Rectal smooth muscle tissue (tissue), 1 donor: ENCODE results near the gene PARM1.

Experiments used
- H3K27ac ChIP-seq: one replicate; pipeline ENCODE4 v1.7.0; 2013; ENCODE audit warnings: low read depth, low read length, inconsistent platforms
- H3K27me3 ChIP-seq: one replicate; pipeline ENCODE4 v1.7.0; 2013; ENCODE audit warnings: low read length; ENCODE audit not compliant: control insufficient read depth, insufficient read depth
- H3K36me3 ChIP-seq: one replicate; pipeline ENCODE4 v1.7.0; 2013; ENCODE audit warnings: low read length; ENCODE audit not compliant: control insufficient read depth, insufficient read depth
- H3K4me1 ChIP-seq: one replicate; pipeline ENCODE4 v1.7.0; 2013; ENCODE audit warnings: low read length; ENCODE audit not compliant: control insufficient read depth, insufficient read depth
- H3K4me3 ChIP-seq: one replicate; pipeline ENCODE4 v1.7.0; 2013; ENCODE audit warnings: low read length
- H3K9ac ChIP-seq: one replicate; pipeline ENCODE4 v1.7.0; 2013; ENCODE audit warnings: low read length

Gene PARM1

DNA sequence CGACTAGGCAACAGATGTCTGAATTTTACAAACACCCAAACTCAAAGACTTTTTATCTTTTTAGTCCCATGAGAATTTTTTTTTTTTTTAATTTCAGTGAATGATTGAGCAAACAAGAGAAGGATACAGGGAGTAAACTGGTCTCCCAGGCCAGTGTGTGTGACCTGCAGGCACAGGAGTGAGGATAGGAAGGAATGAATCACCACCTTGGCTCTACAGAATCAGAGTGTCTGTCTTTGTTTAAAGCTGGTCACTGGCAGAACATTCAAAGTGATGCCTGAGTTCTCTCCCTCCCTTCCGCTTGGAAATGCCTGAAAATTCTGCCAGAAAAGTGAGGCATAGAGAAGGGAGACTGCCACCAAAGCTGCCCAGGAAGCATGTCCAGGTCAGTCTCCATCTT lies 69.5 kb downstream of the PARM1 start:
- Histone ChIP-seq H3K36me3 (no peaks in the 10 kb centered on the region), H3K4me1 (no peaks in the 10 kb centered on the region), H3K4me3 (no peak overlapping the region), H3K27me3 (no peaks in the 10 kb centered on the region), H3K27ac (no peak overlapping the region), H3K9ac (no peak overlapping the region)

DNA sequence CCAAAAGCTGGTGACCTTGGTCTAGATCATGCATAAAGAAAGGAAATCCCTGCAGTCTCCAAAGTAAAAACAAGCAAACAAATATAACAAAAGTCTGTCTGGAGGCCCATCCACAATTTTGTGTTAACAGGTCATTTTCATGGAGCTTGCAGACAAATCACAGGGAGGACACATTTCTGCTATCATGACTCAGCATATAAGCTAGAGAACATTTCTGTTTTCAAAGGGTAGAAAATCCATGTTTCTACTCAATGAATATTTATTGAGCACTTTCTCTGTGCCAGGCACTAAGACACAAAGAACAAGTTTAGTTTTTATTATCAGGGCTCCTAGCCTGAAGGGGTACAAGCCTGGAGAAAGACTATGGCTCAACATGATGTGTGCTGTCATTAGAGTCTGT lies 71.1 kb downstream of the PARM1 start:
- no peaks in the 10 kb centered on the region for H3K4me1 ChIP-seq
- no peak overlapping the region for H3K9ac ChIP-seq
- no peak overlapping the region for H3K27ac ChIP-seq
- H3K36me3 ChIP-seq: no peaks in the 10 kb centered on the region
- no peaks in the 10 kb centered on the region for H3K27me3 ChIP-seq
- H3K4me3 ChIP-seq: no peak overlapping the region

DNA sequence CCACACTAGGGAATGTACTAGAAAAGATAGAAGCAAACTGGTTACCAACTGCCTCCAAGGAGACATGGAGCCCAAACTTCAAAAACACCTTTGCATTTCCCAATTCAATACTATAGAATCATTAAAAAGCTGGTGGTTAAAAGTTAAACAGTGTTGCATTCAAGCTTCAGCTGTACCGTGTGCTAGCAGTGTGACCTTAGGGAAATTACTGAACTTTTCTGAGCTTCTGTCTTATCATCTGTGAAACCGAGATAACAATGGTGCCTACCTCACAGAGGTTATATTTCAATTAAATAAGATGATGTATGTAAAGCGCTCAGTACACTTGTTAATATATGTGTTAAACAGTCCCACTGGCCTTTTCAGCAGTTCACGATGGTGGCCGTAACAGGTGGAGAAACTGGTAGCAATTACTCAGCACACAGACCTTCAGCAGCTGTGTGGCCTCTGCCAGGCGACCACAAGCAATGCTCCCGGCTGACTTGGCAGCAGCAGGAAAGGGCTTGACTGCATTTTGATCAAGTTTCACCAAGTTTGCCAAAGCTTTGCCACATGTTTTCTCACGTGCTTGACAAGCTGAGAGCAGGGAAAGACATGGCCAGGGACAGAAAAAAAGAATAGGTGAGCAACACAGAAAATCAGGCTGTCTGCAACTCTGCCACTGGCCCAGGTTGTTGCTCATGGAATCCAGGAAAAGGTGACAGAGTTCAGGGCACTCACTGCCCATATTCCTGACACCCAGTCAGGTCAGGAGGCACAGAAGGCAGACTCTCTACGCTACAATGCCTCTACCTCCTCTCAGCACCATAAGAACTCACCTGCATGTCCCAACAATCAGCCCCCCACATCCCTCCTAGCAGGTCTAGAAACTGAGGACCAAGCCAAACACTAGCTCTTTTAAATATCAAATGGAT lies 72.1 kb downstream of the PARM1 start:
- Histone ChIP-seq H3K9ac (no peak overlapping the region), H3K36me3 (no peaks in the 10 kb centered on the region), H3K27ac (no peak overlapping the region), H3K4me3 (no peak overlapping the region), H3K27me3 (no peaks in the 10 kb centered on the region), H3K4me1 (no peaks in the 10 kb centered on the region)

DNA sequence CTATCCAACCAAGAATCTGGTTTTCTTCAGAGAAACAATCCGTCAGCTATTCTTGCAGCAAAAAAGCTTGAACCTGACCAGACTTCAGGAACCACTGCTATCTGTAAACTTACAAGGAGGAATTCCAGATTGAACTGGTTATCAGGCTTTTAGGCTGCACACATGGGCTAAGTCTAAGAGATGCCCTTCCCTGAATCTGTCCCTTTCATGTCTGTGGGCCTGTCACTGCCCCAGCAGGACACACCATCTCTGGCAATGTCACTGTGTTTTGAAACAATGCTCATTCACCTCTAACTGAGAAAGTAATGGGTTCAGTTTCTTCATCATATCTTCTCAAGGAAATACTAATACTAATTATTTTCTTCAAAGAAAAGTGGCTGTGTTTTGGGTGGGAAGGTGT lies 72.8 kb downstream of the PARM1 start:
- H3K36me3 ChIP-seq: no peaks in the 10 kb centered on the region
- no peak overlapping the region for H3K9ac ChIP-seq
- H3K27me3 ChIP-seq: no peaks in the 10 kb centered on the region
- no peaks in the 10 kb centered on the region for H3K4me1 ChIP-seq
- no peak overlapping the region for H3K4me3 ChIP-seq
- no peak overlapping the region for H3K27ac ChIP-seq

DNA sequence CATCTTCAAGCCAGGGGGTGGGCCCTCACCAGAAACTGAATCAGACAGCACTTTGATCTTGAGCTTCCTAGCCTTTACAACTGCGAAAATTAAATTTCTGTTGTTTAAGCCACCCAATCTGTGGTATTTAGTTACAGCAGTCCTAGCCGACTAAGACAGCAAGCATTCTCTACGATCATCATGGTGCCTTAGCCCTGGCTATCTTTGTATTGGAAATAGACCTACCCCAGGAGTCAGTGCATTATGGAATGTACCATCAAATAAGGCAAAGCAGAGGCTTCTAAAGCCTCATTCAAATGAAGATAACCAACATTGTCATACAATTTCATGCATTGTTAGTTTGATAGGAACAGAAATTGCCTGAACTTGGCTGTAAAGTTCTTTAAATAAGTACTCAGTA lies 75.0 kb downstream of the PARM1 start:
- Histone ChIP-seq H3K4me3 (no peak overlapping the region), H3K27me3 (no peaks in the 10 kb centered on the region), H3K9ac (no peak overlapping the region), H3K4me1 (no peaks in the 10 kb centered on the region), H3K36me3 (peaks cover 4% of the 10 kb centered on the region), H3K27ac (no peak overlapping the region)

DNA sequence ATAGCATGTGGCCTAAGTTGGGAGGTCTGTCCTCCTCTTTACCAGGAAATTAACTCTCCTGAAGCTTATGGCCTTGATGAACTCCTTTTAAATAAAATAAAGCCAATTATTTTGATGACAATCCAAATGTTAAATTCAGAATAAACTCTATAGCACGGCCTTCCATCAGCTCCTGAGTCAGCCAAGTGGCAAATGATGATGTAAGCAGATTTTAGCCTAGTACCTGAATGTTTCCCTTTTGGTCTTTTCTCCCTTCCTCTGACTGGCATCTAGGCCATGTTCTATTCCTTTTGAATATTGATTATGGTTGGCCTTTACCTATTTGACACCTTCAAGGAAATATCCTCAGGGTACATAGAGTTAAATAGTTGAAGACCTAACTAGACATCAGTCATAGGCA lies 76.2 kb downstream of the PARM1 start:
- Histone ChIP-seq H3K4me1 (no peaks in the 10 kb centered on the region), H3K27ac (no peak overlapping the region), H3K9ac (no peak overlapping the region), H3K36me3 (peaks cover 4% of the 10 kb centered on the region), H3K4me3 (no peak overlapping the region), H3K27me3 (no peaks in the 10 kb centered on the region)

DNA sequence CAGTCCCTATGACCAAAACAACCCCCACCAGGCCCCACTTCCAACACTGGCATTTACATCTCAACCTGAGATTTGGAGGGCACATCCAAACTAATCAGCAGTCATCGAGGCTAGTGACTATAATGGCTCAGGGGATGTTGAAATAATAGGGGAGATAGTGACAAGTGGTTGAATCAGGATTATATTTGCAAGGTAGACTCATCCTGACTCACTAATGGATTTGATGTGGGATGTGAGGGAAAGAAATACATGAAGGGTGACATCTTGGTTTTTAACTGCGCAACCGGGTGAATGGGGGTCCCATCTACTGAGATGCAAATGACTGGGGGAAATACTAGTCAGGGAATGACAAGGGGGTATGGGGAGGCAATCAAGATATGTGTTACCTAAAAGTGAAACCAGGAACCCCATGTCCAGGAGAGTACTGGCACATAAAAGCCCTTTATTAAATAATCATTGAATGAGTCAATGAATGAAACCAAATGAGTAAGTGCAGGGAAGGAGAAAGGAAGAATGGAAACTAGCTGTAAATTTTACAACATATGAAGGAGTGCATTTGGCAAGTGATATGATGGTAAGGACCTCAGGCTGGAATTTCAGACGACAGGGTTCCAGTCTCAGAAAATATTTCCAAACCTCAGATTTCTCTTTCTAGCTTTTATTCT lies 78.3 kb downstream of the PARM1 start:
- peaks cover 4% of the 10 kb centered on the region for H3K36me3 ChIP-seq
- no peaks in the 10 kb centered on the region for H3K27me3 ChIP-seq
- no peak overlapping the region for H3K27ac ChIP-seq
- H3K9ac ChIP-seq: no peak overlapping the region
- H3K4me1 ChIP-seq: no peaks in the 10 kb centered on the region
- H3K4me3 ChIP-seq: no peak overlapping the region

DNA sequence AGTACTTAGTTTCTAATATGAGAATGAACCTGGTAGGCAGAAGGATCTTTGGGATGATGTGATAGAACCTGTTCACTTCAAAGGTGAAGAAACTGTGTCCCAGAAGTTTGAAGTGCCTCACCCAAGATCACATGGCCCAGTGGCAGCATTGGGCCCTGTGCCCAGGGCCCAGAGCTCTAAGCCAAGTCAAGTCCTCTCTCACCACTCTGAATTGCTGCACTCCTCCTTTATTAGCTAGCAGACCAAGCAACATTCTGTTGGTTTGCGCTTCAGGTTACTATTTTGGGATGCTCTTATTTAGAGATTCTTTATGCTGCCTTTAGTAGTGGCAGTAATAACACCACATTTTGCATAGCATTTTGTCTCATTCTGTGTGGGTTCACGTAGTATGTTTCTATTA lies 82.7 kb downstream of the PARM1 start:
- H3K27ac ChIP-seq: no peak overlapping the region
- H3K36me3 ChIP-seq: peaks cover 4% of the 10 kb centered on the region
- no peaks in the 10 kb centered on the region for H3K4me1 ChIP-seq
- no peak overlapping the region for H3K9ac ChIP-seq
- H3K27me3 ChIP-seq: no peaks in the 10 kb centered on the region
- no peak overlapping the region for H3K4me3 ChIP-seq

DNA sequence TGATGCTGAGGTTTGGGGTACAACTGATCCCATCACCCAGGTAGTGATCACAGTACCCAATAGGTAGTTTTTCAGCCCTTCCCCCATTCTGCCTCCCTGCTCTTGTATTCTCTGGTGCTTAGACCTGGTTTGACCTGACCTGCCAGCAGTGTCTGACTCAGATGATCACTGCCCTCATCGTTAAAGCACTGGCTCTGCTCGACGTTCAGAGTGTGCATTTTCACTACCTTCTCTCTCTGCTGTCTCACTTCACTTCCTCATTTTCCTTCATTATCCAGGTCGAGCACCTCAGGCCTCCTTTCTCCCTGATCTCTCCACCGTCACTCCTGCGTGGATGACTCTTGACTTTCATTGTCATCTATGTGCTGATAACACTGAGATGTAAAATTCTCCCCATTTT lies 83.6 kb downstream of the PARM1 start:
- no peaks in the 10 kb centered on the region for H3K4me1 ChIP-seq
- H3K27me3 ChIP-seq: no peaks in the 10 kb centered on the region
- peaks cover 4% of the 10 kb centered on the region for H3K36me3 ChIP-seq
- no peak overlapping the region for H3K4me3 ChIP-seq
- no peak overlapping the region for H3K27ac ChIP-seq
- no peak overlapping the region for H3K9ac ChIP-seq

DNA sequence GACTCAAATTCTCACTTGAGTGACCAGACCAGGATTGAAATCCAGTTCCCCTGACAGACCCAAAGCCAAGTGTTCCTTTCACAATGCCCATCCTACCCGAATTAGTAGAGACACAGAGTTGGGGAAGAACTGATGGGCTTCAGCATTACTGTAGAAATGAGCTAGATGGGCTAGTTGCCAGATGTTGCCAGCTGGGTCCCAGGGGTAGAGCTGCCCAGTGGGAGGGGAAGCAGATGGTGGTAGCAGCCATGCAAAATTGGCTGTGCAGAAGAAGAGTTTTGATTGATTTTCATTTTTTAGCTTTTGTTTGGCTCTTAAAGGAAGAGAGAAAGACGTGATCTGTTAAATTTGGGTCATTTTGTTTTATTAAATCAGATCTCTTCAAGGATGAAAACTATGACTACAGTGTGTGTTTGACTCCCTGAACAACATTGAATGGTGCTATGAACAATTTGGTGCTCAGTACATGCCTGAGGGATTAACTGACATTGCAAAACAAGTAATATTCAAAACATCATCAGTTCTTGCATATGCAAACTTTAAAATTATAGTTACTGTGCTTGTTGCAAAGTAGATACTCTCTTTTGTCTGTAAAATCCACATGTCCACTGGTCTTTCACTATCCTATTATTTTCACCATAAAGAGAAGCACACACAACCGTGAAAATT lies 86.0 kb downstream of the PARM1 start:
- no peak overlapping the region for H3K27ac ChIP-seq
- H3K27me3 ChIP-seq: no peaks in the 10 kb centered on the region
- H3K9ac ChIP-seq: no peak overlapping the region
- H3K36me3 ChIP-seq: no peaks in the 10 kb centered on the region
- no peaks in the 10 kb centered on the region for H3K4me1 ChIP-seq
- no peak overlapping the region for H3K4me3 ChIP-seq

DNA sequence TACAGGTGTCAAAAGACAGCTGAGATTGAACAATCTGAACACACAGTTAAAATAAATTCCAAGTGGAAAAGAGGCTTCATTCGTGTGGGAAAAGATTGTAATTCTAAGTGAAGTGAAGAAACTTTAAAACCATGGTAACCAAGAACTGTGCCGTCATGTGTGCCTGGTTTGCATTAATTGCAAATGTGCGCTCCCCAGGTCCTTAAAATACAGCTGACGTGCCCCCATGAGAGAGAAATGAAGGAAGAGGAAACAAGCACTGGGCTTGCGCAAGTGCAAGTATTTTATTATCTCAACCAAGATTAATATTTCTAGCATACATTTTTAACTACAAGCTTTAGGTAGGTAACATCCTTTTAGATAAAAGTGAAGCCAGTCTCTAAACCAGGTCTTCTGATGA lies 92.5 kb downstream of the PARM1 start:
- no peak overlapping the region for H3K27ac ChIP-seq
- no peaks in the 10 kb centered on the region for H3K27me3 ChIP-seq
- no peak overlapping the region for H3K4me3 ChIP-seq
- H3K9ac ChIP-seq: no peak overlapping the region
- H3K36me3 ChIP-seq: no peaks in the 10 kb centered on the region
- no peaks in the 10 kb centered on the region for H3K4me1 ChIP-seq

DNA sequence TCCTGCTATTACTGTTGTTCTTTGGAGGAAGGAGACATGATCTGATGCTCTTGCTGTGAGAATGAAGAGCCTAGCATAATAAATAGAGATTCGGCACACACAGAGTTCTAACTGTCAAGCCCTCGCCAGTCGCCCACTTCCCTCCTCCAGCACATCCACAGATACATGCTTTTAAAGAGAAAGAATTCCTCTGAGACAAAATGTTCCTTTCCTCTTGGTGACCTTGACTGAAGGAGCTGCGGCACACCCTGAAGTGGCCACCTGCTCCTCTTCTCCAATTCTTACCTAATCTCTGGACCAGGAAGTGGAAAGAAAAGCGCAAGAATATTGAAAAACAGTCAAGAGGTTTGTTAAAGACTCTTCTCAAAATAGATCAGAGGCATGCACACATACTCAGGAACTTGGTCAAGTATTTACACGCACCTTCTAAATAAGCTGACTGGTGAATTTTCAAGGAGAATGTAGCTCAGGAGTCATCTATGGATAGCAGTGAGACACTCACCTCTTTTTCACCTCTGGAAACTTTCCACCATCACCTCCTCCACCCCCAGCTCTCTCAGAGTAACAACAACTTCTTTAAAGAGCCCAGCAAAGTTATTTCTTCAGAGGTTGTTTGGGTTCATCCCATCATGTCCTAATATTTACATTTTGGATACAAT lies 95.4 kb downstream of the PARM1 start:
- no peaks in the 10 kb centered on the region for H3K4me1 ChIP-seq
- H3K36me3 ChIP-seq: no peaks in the 10 kb centered on the region
- no peak overlapping the region for H3K4me3 ChIP-seq
- H3K9ac ChIP-seq: no peak overlapping the region
- no peaks in the 10 kb centered on the region for H3K27me3 ChIP-seq
- no peak overlapping the region for H3K27ac ChIP-seq
